ENCODE data around the gene EDARADD. TPM values are rescaled to one million over a fixed set of nuclear protein-coding genes. Genes with fewer than 3 reads are reported as not detected.

Gene EDARADD
- total and polyA plus RNA-seq, 2 of the 13 experiments (the other 11 are each of a cell fraction or from before 2014, with no cell fraction given) = 0.03 TPM; not detected in 1

GRCh38 chr1:236480758-236481436, 86.8 kb downstream of the EDARADD start:
- H3K4me1 ChIP-seq (ENCODE audit: insufficient read depth, low read length) = peaks cover 15% of the 10 kb centered on the region
- no TSS peak for BruUV-seq (replicated peaks)
- H4K20me1 ChIP-seq (ENCODE audit: insufficient read depth, low read length) = no peaks in the 10 kb centered on the region
- H3K9ac ChIP-seq (ENCODE audit: insufficient read depth, low read depth, low read length) = no peak overlapping the region
- intact Hi-C loops (cut with micrococcal nuclease; ENCODE audit: unreplicated experiment) (no loop called here), in situ Hi-C loops (cut with HindIII; ENCODE audit: extremely low pct_ligation_motif_present, low pct_unique_long_range_greater_than_20kb) (no loop called here)
- no peak for FAIRE-seq
- H2AFZ ChIP-seq (ENCODE audit: low read length) = peak overlapping the region; percentile 31
- 29% methylated on average over 5 of the region's 5 CpGs for WGBS (ENCODE audit: low lambda C conversion rate)
- H3K27ac ChIP-seq (ENCODE audit: extremely low read length, insufficient read depth, low read length) = no peak overlapping the region
- CTCF ChIA-PET (ENCODE audit: low intra/inter-chr PET ratio, low total read pairs) = no interaction called here
- no peaks in the 10 kb centered on the region for H3K79me2 ChIP-seq (ENCODE audit: insufficient read depth, low read length)
- TF ChIP-seq ZNF17 (CRISPR knock-in tag; IDR thresholded peaks at IDR 0.05) (no peak), SP5 (CRISPR knock-in tag; IDR thresholded peaks at IDR 0.05; ENCODE audit: borderline replicate concordance, low read depth) (peak; percentile 46; the same call in 1 of the 2 replicates), ZFP1 (CRISPR knock-in tag; IDR thresholded peaks at IDR 0.05) (no peak), ZXDC (CRISPR knock-in tag; IDR thresholded peaks at IDR 0.05) (no peak), TCF7 (IDR thresholded peaks at IDR 0.05; ENCODE audit: low read depth) (peak; percentile 57; the same call in 1 of the 2 replicates), KIAA2018 (CRISPR knock-in tag; IDR thresholded peaks at IDR 0.05; ENCODE audit: borderline replicate concordance) (no peak), RORA (CRISPR knock-in tag; IDR thresholded peaks at IDR 0.05) (no peak)
- peak; percentile 13 for DNase-seq (ENCODE audit: low spot score)
- H3K36me3 ChIP-seq (replicated peaks in 1 of 2; ENCODE audit: control insufficient read depth in 1 of 2, insufficient read depth in 2 of 2, low read length in 2 of 2) = no peaks in the 10 kb centered on the region
- no peaks in the 10 kb centered on the region for H3K27me3 ChIP-seq (ENCODE audit: control insufficient read depth in 1 of 2, insufficient read depth in 2 of 2, low read length in 2 of 2)
- H3K4me2 ChIP-seq (ENCODE audit: low read depth, low read length) = no peak overlapping the region; the same call in 1 of the 2 replicates
- no peaks in the 10 kb centered on the region for H3K9me3 ChIP-seq (ENCODE audit: low read length)
- ATAC-seq = peak; percentile 58
- POLR2A ChIA-PET = no interaction called here
- H3K4me3 ChIP-seq (replicated peaks in 1 of 3; ENCODE audit: insufficient read depth in 1 of 3, low read depth in 2 of 3, low read length in 3 of 3) = no peak overlapping the region

Measured in HepG2 (cell line).